KBM-7 (cell line): Measurements from ENCODE around the gene ZFYVE27.

Experiments
- DNase-seq: peaks from one replicate; pipeline ENCODE4 v3.0.0-alpha.2; 2015
- in situ Hi-C: fragments of 300-500 bp; cut with MboI; formaldehyde crosslinking; loops from 2 replicates; pipeline ENCODE4 v1.14.3; 2020; ENCODE audit warnings: low sequenced_read_pairs, low pct_unique_long_range_greater_than_20kb, mixed read lengths

ZFYVE27 gene

GRCh38 chr10:97765201-97765600 lies 28.3 kb downstream of the ZFYVE27 start:
- DNase-seq: no peak
- in situ Hi-C loops: no loop called here

DNA sequence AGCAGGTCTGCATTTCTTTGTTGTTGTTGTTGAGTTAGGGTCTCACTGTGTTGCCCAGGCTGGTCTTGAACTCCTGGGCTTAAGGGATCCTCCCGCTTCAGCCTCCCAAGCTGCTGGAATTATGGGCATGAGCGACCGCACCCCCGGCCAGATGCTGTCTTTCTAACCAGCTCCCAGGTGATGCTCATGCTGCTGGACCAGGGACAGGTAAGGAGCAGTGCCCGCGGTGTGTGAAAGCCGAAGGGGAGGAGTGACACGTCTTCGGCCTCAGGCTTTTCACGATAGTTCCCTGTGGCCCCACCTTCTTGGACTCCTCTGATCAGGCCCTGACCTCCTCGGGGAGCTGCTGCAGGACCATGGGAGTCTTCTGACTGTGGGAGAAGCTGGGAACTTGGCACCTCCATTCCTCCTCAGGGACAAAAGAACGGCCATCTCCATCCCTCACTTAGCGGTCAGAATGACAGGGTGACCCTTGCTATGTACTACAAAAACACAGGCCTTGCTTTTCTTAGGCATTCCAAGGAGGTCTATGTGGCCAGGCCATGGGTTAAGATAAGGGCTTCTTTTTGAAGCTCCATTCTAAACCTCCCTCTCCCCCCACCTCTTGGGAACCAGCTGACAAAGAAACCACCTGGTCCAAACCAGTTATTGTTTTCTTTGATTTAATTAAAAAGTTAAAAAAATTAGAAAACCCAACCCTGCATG lies 29.3 kb downstream of the ZFYVE27 start:
- no peak for DNase-seq
- in situ Hi-C loops: no loop called here

DNA sequence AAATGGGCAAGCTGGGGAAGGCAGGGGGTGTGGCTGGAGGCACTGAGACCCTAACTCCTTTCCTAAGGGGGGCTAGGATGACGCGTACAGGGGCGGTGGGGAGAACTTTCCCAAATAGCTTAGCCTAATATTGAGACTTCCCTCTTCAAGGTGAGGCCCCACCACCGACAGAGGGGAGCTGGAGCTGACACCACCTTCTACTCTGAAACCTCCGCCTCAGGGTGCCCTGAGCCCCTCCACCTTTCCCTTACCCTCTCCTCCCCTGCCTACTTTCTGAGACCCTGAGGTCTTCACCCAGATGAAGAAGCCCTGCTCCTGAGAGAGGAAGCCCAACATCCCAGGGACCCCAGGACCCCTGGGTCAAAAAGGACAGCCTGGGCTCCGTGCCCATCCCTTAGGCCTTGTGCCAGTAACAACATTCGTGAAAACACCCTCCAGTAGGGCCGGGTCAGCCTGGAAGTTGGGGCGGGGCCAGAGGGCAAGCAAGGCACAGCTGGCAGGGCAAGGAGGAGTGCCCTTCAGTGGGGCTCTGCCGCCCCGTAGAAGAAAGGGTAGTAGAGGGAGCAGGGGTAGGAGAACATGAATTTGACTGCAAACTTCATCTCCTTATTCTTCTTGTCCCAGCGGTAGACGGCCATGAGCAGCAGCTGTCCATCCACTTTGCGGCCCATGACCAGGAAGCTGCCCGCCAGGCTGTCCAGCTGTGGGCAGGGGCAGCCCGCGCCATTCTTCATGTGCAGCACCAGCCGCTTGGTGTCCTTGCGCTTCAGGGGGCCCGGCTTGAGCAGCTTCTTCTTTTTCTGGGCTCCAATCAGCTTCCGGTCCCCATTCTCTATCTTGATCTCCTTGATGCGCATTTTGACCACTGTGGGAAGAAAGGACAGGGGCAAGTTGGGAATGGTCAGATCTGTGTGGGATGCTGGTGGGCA lies 30.3 kb downstream of the ZFYVE27 start:
- in situ Hi-C loops: no loop called here

GRCh38 chr10:97768322-97769315 lies 31.7 kb downstream of the ZFYVE27 start:
- in situ Hi-C loops: no loop called here
- DNase-seq: no peak

More for the DNA sequence above, 30.3 kb downstream of the ZFYVE27 start:
- DNase-seq: no peak

DNA sequence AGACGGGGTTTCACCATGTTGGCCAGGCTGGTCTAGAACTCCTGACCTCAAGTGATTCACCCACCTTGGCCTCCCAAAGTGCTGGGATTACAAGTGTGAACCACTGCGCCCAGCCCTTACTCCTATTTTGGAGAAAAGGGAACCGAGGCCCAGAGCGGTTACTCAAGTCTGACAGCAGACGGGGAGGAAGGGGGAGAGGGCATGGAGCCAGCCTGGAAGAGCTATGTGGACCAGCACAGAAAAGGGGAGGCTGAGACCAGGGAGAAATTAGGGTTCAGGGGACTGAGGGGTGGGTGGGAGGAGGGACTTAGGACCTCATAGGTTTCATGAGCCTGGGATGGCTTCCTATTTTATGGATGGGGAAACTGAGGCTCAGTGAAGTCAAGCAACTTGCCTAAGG lies 33.3 kb downstream of the ZFYVE27 start:
- no peak for DNase-seq

DNA sequence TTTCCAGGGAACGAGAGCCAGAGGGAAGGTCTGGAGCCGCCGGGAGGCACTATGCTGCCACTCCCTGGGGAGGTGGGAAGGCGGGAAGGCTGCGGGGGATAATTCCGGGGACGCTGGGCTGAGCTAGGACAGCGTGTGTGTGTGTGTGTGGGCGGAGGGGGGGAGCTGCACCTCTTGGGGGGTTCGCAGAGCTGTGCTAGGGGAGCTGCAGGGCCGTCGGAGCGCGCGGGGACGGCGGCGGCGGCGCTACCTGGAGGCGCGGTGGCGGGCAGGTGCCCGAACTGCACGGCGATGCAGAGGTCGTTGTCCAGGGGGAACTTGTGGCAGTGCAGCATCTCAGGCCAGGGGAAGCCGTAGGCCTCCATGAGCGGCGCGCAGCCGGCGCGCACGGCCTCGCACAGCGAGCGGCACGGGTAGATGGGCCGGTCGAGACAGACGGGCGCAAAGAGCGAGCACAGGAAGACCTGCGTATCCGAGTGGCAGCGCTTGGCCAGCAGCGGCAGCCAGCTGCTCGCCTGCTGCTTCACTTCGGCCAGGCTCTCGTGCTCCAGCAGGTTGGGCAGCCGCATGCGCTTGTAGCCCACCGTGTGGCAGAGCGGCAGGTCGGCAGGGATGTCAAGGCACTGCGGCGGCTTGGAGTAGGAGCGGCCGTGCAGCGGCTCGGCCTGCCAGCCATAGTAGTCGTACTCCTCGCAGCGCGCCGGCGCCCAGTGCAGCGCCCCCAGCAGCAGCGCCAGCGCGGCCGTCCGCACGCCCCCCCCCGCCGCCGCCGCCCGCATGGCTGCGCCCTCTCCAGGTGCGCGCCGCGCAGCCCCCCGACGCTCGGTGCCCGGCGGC lies 34.3 kb downstream of the ZFYVE27 start:
- in situ Hi-C loops: no loop called here
- DNase-seq: peak; percentile 40

More for the DNA sequence above, 33.3 kb downstream of the ZFYVE27 start:
- in situ Hi-C loops: no loop called here

- in situ Hi-C loops: no loop called here
- no peak for DNase-seq
These were observed 35.2 kb downstream of the ZFYVE27 start, which contains the start of gene SFRP5 for GRCh38 chr10:97771913-97772823. Gene SFRP5, minus strand, starts transcription at chr10:97771999. Its CDS starts 166 bp downstream, at chr10:97771833.

DNA sequence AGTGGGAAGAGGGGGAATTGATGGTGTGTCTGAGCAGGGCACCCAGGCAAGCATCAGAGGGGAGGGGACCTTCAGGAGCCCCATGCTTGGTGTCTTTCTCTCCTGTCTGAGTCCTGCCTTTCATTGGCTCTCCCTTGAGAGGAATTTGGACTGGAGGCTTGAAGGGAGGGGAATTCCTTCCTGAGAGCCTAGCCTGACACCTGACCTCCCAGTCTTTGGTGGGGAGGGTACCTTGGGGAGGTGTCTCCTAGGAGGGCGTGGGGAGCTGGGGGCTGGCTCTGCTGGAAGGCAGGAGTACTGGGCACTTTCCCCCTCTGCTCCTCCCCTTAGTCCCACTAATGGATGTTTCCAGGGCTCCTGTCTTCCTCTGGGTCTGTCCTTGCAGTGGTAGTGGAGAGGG lies 36.2 kb downstream of the ZFYVE27 start:
- in situ Hi-C loops: no loop called here

GRCh38 chr10:97774811-97775294 lies 37.9 kb downstream of the ZFYVE27 start:
- in situ Hi-C loops: no loop called here
- DNase-seq: no peak

More for the DNA sequence above, 36.2 kb downstream of the ZFYVE27 start:
- no peak for DNase-seq

DNA sequence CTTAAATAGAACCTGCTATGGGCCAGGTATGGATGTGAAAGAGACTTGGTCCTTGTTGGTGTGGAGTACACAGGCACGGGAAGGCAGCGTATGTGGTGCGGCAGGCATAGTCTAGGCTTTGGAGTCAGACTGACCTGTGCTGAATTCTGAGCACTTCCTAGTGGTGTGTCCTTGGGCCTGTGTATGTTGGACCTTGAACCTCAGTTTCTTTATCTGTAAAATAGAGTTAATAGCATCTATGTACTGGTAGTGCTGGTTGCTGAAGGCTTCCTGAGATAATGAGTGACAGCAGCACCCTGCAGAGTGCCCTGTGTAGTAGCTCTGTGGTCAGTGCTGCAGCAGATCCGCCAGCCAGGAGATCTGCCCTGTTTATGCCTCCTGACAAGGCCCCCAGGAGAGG lies 40.2 kb downstream of the ZFYVE27 start:
- DNase-seq: no peak
- in situ Hi-C loops: no loop called here

GRCh38 chr10:97778452-97779302 lies 41.7 kb downstream of the ZFYVE27 start:
- in situ Hi-C loops: no loop called here
- DNase-seq: no peak

DNA sequence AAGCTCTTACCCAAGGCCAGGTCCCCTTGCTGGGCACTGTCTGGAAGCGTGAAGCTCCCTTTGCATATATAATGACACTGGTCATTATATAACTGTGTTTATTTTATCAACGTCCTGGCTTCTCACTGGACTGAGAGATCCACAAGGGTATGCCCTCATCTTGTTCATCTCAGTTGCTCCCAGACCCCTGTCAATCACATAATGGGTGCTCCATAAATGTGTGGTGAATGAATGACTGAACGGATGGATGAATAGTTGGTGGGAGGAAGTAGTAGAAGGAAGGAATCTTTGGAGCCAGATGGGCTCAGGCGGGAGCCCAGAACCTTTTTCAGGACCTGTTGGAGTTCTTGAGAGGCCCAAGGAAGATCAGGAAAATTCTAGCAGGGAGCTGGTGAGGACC lies 42.6 kb downstream of the ZFYVE27 start:
- in situ Hi-C loops: no loop called here
- no peak for DNase-seq

GRCh38 chr10:97779975-97780374 lies 43.0 kb downstream of the ZFYVE27 start:
- no peak for DNase-seq
- in situ Hi-C loops: no loop called here

GRCh38 chr10:97780841-97781617 lies 44.1 kb downstream of the ZFYVE27 start:
- DNase-seq: peak; percentile 16
- in situ Hi-C loops: no loop called here

DNA sequence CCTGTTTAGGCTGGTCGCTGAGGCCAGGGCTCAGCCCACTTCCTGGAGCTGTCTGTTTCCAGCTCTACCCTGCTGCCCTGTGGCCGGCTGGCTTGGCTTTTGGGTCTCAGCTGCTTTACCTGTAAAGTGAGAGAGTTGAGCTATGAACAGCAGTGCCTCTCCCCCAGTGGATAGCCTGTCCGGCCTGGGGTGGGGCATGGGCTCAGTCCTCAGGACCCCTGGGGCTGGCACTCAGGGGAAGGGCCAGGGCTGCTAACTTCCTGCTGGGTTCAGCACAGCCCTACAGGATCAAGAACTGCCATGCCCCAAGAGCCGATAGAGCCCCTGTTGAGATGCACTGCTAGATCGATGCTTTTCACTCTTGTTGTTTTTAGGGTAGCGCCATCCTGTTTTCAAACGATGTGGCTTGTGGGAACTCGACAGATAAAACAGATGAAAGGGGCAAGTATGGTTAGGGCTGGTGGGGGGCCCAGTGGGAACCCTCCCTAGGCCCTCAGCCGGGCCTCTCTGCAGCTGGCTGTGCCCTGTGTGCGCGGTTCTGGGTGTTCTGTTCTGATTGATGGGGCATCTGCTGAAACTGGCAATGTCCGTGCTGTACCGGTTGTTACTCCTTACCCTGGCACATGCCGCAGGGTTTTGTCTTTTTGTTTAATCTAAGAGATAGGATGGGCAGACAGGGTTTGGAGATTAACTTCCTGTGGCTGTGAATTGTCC lies 44.8 kb downstream of the ZFYVE27 start:
- in situ Hi-C loops: no loop called here
- no peak for DNase-seq
